ENCODE results near the gene VWCE.
"Not testable (repeated sequence)": the region's sequence is repeated elsewhere in the genome, so short reads cannot be mapped to it uniquely, and the experiment has no call there.

VWCE gene

DNA sequence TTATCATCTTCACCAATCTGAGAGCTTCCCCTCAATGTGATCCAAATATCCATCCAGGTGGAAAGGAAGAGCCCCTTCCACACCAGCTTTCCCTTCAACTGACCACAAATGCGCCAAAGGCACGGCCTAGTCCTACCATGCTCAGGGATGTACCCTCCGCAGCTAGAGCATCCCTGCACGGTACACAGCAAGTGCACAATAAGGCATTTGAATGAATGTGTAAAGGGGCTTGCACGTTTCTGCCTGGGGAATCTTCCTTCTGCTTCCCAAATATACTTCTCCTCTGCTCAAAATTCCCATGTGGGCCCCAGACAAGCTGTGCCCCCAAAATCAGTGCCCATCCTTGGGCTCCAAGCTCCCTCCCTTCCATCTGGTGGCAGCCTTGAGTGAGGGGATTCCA, 76.1 kb downstream of the VWCE start:
- in situ Hi-C loops (cut with HindIII; ENCODE audit: low pct_unique_long_range_greater_than_20kb, low sequenced_read_pairs); DNase-seq (ENCODE audit: low read depth in 1 of 2, low spot score in 1 of 2): not testable (repeated sequence)

DNA sequence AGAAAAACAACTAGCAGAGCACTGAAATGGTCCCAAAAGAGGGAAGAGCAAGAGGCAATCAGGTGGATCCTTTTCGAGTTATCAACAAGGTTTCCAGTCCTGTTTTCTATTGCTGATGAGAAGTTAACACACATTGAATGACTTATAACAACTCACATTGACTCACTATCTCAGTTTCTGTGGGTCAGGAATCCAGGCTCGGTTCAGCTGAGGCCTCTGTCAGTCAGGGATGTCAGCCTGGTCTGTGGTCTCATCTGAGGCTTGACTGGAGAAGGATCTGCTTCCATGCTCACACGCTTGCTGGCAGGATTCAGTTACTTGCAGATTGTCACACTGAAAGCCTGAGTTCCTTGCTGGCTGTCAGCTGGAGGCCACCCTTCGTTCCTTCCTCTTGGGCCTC, 76.8 kb downstream of the VWCE start:
- in situ Hi-C loops (cut with HindIII; ENCODE audit: low pct_unique_long_range_greater_than_20kb, low sequenced_read_pairs); DNase-seq (ENCODE audit: low read depth in 1 of 2, low spot score in 1 of 2): not testable (repeated sequence)

DNA sequence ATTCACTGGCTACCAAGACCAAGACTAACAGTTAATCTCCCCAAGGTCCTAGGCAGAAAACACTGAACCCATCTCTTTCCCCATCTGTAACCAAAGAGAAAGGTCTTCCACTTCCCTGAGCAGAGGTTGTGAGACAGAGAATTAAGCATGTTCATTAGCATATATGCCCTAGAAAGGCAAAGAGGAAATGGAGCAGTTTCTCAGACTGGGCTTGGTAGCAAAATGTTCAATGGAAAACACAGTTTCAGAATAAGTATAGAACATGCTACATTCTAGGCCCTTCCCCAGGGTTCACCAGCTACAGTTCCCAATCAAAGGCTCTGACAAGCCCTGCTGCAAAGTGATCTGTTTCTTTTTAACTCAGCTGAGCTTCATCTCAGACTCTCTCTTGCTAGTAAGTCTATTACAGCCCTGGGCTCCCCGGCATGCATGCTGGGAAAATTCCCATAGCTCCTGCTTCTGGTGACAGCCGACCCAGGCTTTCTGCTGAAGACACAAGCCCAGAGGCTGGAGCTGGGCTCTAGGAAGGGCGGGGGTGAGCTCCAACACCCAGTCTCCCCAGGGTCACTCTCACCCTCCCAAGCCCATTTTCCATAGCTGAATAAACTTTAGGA, 81.3 kb downstream of the VWCE start:
- DNase-seq (ENCODE audit: low read depth in 1 of 2, low spot score in 1 of 2); in situ Hi-C loops (cut with HindIII; ENCODE audit: low pct_unique_long_range_greater_than_20kb, low sequenced_read_pairs): not testable (repeated sequence)

DNA sequence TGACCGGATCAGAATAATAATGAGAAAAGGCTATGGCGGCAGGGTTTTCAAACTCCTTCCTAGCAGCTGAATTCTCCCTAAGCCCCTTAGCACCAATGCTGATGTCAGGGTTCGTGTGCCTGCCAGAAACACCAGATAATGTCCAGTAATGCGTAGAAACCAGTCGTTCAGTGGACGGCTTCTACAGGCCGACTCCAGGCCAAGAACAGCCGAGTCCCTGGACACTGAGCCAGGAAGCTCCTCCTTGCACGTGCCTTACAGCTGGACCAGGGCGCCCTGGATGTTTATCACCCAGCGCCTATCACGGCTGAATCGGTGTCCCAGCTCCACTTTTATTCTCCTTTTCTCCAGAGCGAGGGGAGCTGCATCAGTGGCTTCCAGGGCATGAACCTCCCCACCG, 82.9 kb downstream of the VWCE start:
- DNase-seq (ENCODE audit: low read depth in 1 of 2, low spot score in 1 of 2); in situ Hi-C loops (cut with HindIII; ENCODE audit: low pct_unique_long_range_greater_than_20kb, low sequenced_read_pairs): not testable (repeated sequence)

DNA sequence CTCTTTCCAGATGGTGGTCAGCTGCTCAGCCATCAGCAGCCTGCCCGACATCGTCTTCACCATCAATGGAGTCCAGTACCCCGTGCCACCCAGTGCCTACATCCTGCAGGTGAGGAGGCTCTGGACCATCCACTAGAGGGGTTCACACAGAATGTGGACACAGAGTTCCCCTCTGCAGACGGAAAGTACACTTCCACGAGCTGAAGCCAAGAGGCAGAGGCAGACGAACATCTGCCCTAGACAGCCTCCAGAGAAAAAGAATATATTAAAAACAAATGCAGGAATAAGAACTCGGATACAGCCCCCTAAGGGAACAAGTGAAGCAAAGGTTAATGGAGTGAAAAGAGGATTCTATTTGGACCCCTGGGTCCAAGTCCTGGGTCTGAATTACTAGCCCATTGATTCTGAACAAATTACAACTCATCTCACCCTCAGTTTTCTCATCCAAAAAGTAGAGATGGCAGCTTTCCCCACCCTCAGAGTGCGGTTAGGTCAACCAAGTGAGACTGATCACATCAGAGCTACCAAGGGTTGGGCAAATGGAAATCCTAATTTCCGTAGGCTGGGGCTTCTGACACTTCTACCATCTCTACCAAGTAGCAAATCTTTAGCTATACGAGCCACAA, 83.7 kb downstream of the VWCE start:
- in situ Hi-C loops (cut with HindIII; ENCODE audit: low pct_unique_long_range_greater_than_20kb, low sequenced_read_pairs); DNase-seq (ENCODE audit: low read depth in 1 of 2, low spot score in 1 of 2): not testable (repeated sequence)

DNA sequence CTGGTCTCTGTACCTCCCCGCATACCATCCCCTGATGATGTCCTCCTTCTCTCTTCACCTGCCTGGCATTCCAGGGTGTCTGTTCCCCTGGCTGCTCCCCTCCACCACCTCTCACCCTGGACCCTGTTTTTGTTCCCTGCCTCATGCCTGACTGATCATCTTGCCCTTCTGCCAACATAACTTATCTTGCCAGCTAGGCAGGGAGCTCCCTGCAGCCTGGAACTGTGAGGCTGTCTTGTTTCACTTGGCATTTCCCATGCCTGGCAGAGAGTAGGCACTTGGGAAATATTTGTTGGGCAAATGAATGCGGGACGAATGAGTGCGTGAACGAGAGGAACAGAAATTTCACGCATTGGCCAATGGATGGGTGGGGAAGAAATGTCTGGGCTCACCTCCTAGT, 84.5 kb downstream of the VWCE start:
- DNase-seq (ENCODE audit: low read depth in 1 of 2, low spot score in 1 of 2); in situ Hi-C loops (cut with HindIII; ENCODE audit: low pct_unique_long_range_greater_than_20kb, low sequenced_read_pairs): not testable (repeated sequence)

Measured in T47D (cell line).